Femur (tissue), 1 donor: ENCODE results near the gene CDH20.
A peak's percentile ranks its signal among the peaks of the same experiment; 100 is the strongest.

ENCODE experiments used
- DNase-seq: peaks from one replicate; pipeline ENCODE4 v3.0.0-alpha.2; 2017

The CDH20 gene

GRCh38 chr18:61541673-61542072, 208.4 kb downstream of the CDH20 start:
- no peak for DNase-seq

GRCh38 chr18:61542596-61542995, 209.4 kb downstream of the CDH20 start:
- no peak for DNase-seq

- DNase-seq = no peak
Observed at GRCh38 chr18:61543518-61543917, 210.3 kb downstream of the CDH20 start.

GRCh38 chr18:61544178-61544577, 210.9 kb downstream of the CDH20 start:
- DNase-seq = no peak

- DNase-seq = no peak
Observed at GRCh38 chr18:61545281-61546245, 212.3 kb downstream of the CDH20 start.

- DNase-seq = no peak
Observed at GRCh38 chr18:61546590-61546989, 213.4 kb downstream of the CDH20 start.

GRCh38 chr18:61549416-61549815, 216.2 kb downstream of the CDH20 start:
- DNase-seq = no peak

- DNase-seq = no peak
Observed at GRCh38 chr18:61549889-61550288, 216.7 kb downstream of the CDH20 start.

- DNase-seq = peak; percentile 39
Observed at GRCh38 chr18:61551586-61551985, 218.4 kb downstream of the CDH20 start.

- no peak for DNase-seq
Observed at GRCh38 chr18:61553045-61553659, 219.9 kb downstream of the CDH20 start.

GRCh38 chr18:61554117-61554776, 221.0 kb downstream of the CDH20 start:
- no peak for DNase-seq

GRCh38 chr18:61554946-61555361, 221.7 kb downstream of the CDH20 start:
- no peak for DNase-seq

GRCh38 chr18:61556316-61556715, 223.1 kb downstream of the CDH20 start:
- DNase-seq = no peak

- no peak for DNase-seq
Observed at GRCh38 chr18:61556862-61557261, 223.6 kb downstream of the CDH20 start.

- DNase-seq = no peak
Observed at GRCh38 chr18:61569176-61569892, 236.1 kb downstream of the CDH20 start.

GRCh38 chr18:61570070-61570469, 236.8 kb downstream of the CDH20 start:
- DNase-seq = no peak

- DNase-seq = no peak
Observed at GRCh38 chr18:61572084-61572655, 238.9 kb downstream of the CDH20 start.

- DNase-seq = no peak
Observed at GRCh38 chr18:61572871-61573270, 239.6 kb downstream of the CDH20 start.

GRCh38 chr18:61574665-61575064, 241.4 kb downstream of the CDH20 start:
- no peak for DNase-seq

- DNase-seq = no peak
Observed at GRCh38 chr18:61575419-61575818, 242.2 kb downstream of the CDH20 start.

- no peak for DNase-seq
Observed at GRCh38 chr18:61578846-61579245, 245.6 kb downstream of the CDH20 start.

GRCh38 chr18:61579581-61579980, 246.4 kb downstream of the CDH20 start:
- no peak for DNase-seq

GRCh38 chr18:61580046-61580445, 246.8 kb downstream of the CDH20 start:
- DNase-seq = peak; percentile 34
